ENCODE results near the gene C1QTNF2. TPM values are rescaled to one million over a fixed set of nuclear protein-coding genes. Genes with fewer than 3 reads are reported as not detected.

Gene C1QTNF2
- total and polyA plus RNA-seq, 2 of the 13 experiments (the other 11 are each of a cell fraction or from before 2014, with no cell fraction given), result not detected

DNA sequence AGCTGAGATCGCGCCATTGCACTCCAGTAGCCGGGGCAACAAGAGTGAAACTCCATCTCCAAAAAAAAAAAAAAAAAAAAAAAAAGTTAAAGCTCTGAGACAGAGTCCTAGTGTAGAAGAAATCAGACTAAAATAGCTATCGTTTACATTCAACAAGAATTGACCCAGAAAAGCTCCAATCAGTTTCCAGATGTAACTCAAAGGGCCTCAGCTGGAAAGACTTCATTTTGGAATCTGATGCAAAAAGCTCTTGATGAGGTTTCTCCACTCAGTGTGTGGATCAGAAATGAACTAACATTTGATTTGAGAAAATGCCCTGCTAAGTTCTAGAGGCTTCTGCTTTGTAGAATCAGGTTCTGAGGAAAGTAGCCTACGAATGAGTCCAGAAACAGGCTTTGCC lies 7.2 kb upstream of the C1QTNF2 start (continued):
- no peak for TF ChIP-seq ZNF331 (CRISPR knock-in tag; IDR thresholded peaks at IDR 0.05)

DNA sequence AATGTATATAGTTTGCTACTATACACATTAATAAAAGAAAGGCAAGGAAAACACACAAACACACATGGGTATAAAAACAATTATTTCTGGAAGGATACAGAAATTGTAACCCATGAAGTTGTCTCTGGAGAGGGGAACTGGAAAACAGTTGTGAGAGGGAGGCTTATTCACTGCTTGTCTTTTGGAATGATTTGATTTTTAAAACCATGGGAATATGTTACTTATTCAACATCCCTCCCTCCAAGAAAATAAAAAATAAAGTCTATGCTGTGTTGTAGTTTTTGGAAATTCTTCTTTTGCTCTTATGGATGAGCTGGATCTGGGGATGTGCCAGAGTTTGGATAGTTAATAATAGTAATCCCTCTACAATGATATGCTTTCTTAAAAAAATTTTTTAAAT lies 6.0 kb upstream of the C1QTNF2 start:
- ChIA-PET CTCF (ENCODE audit: low intra/inter-chr PET ratio, low total read pairs) (no interaction called here), POLR2A (no interaction called here)
- Histone ChIP-seq H3K9me3 (ENCODE audit: low read length) (no peaks in the 10 kb centered on the region), H3K9ac (ENCODE audit: insufficient read depth, low read depth, low read length) (no peak overlapping the region), H3K79me2 (ENCODE audit: insufficient read depth, low read length) (no peaks in the 10 kb centered on the region), H3K4me1 (ENCODE audit: insufficient read depth, low read length) (no peaks in the 10 kb centered on the region), H4K20me1 (ENCODE audit: insufficient read depth, low read length) (no peaks in the 10 kb centered on the region), H2AFZ (ENCODE audit: low read length) (no peak overlapping the region), H3K4me2 (ENCODE audit: low read depth, low read length) (no peak overlapping the region), H3K4me3 (replicated peaks in 1 of 3; ENCODE audit: insufficient read depth in 1 of 3, low read depth in 2 of 3, low read length in 3 of 3) (no peak overlapping the region), H3K27ac (ENCODE audit: extremely low read length, insufficient read depth, low read length) (no peak overlapping the region), H3K27me3 (ENCODE audit: control insufficient read depth in 1 of 2, insufficient read depth in 2 of 2, low read length in 2 of 2) (peaks cover 0 to 9% of the 10 kb centered on the region in 2 experiments; a peak in 1 of 5 replicates), H3K36me3 (replicated peaks in 1 of 2; ENCODE audit: control insufficient read depth in 1 of 2, insufficient read depth in 2 of 2, low read length in 2 of 2) (no peaks in the 10 kb centered on the region)
- intact Hi-C loops (cut with micrococcal nuclease; ENCODE audit: unreplicated experiment), result no loop called here
- in situ Hi-C loops (cut with HindIII; ENCODE audit: extremely low pct_ligation_motif_present, low pct_unique_long_range_greater_than_20kb), result no loop called here
- ATAC-seq (no peak), DNase-seq (ENCODE audit: low spot score) (no peak), FAIRE-seq (no peak)
- BruUV-seq (replicated peaks), result no TSS peak
- TF ChIP-seq ZKSCAN1 (IDR thresholded peaks at IDR 0.05; ENCODE audit: low read length) (no peak), NR3C1 (CRISPR knock-in tag; IDR thresholded peaks at IDR 0.05) (no peak), ZSCAN20 (CRISPR knock-in tag; IDR thresholded peaks at IDR 0.05; ENCODE audit: borderline replicate concordance) (no peak), ZNF256 (CRISPR knock-in tag; conservative IDR thresholded peaks at IDR 0.05) (no peak), ISX (CRISPR knock-in tag; conservative IDR thresholded peaks at IDR 0.05) (no peak), ZNF20 (CRISPR knock-in tag; IDR thresholded peaks at IDR 0.05) (no peak), ZNF264 (CRISPR knock-in tag; IDR thresholded peaks at IDR 0.05) (no peak), PAWR (CRISPR knock-in tag; IDR thresholded peaks at IDR 0.05; ENCODE audit: borderline replicate concordance) (no peak), ZNF572 (CRISPR knock-in tag; IDR thresholded peaks at IDR 0.05) (no peak), YEATS2 (CRISPR knock-in tag; IDR thresholded peaks at IDR 0.05; ENCODE audit: borderline replicate concordance) (no peak), SAFB2 (CRISPR knock-in tag; IDR thresholded peaks at IDR 0.05; ENCODE audit: borderline replicate concordance, low read depth) (no peak), DNMT1 (CRISPR knock-in tag; IDR thresholded peaks at IDR 0.05) (no peak), ZNF558 (CRISPR knock-in tag; IDR thresholded peaks at IDR 0.05; ENCODE audit: borderline replicate concordance) (no peak), MAF1 (CRISPR knock-in tag; IDR thresholded peaks at IDR 0.05; ENCODE audit: borderline replicate concordance) (no peak), MIER3 (CRISPR knock-in tag; IDR thresholded peaks at IDR 0.05; ENCODE audit: borderline replicate concordance) (no peak), CENPT (CRISPR knock-in tag; IDR thresholded peaks at IDR 0.05; ENCODE audit: low read depth) (no peak), SETDB1 (CRISPR knock-in tag; IDR thresholded peaks at IDR 0.05; ENCODE audit: borderline replicate concordance) (no peak), POGZ (CRISPR knock-in tag; IDR thresholded peaks at IDR 0.05) (no peak)
- TF ChIP-seq, protein P1, sequence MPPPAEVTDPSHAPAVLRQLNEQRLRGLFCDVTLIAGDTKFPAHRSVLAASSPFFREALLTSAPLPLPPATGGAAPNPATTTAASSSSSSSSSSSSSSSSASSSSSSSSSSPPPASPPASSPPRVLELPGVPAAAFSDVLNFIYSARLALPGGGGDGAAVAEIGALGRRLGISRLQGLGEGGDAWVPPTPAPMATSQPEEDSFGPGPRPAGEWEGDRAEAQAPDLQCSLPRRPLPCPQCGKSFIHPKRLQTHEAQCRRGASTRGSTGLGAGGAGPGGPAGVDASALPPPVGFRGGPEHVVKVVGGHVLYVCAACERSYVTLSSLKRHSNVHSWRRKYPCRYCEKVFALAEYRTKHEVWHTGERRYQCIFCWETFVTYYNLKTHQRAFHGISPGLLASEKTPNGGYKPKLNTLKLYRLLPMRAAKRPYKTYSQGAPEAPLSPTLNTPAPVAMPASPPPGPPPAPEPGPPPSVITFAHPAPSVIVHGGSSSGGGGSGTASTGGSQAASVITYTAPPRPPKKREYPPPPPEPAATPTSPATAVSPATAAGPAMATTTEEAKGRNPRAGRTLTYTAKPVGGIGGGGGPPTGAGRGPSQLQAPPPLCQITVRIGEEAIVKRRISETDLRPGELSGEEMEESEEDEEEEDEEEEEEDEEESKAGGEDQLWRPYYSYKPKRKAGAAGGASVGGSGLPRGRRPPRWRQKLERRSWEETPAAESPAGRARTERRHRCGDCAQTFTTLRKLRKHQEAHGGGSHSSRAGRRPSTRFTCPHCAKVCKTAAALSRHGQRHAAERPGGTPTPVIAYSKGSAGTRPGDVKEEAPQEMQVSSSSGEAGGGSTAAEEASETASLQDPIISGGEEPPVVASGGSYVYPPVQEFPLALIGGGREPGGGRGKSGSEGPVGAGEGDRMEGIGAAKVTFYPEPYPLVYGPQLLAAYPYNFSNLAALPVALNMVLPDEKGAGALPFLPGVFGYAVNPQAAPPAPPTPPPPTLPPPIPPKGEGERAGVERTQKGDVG (CRISPR knock-in tag; IDR thresholded peaks at IDR 0.05; ENCODE audit: borderline replicate concordance), result no peak
- TF ChIP-seq, protein P2, sequence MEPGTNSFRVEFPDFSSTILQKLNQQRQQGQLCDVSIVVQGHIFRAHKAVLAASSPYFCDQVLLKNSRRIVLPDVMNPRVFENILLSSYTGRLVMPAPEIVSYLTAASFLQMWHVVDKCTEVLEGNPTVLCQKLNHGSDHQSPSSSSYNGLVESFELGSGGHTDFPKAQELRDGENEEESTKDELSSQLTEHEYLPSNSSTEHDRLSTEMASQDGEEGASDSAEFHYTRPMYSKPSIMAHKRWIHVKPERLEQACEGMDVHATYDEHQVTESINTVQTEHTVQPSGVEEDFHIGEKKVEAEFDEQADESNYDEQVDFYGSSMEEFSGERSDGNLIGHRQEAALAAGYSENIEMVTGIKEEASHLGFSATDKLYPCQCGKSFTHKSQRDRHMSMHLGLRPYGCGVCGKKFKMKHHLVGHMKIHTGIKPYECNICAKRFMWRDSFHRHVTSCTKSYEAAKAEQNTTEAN (CRISPR knock-in tag; conservative IDR thresholded peaks at IDR 0.05), result no peak
